ENCODE data around the gene HACD2.

HACD2 gene

GRCh38 chr3:123584988-123585937 lies at the start of gene HACD2:
Gene HACD2, minus strand, starts transcription at chr3:123585053. Its CDS starts 26 bp downstream, at chr3:123585027.
- peak; percentile 87 to 91 for DNase-seq (ENCODE audit: low read depth in 1 of 2, low spot score in 1 of 2)

- DNase-seq (ENCODE audit: low read depth in 1 of 2, low spot score in 1 of 2) = no peak
Measured at GRCh38 chr3:123634149-123635051, 49.5 kb upstream of the HACD2 start.

- no peak for DNase-seq (ENCODE audit: low read depth in 1 of 2, low spot score in 1 of 2)
Measured at GRCh38 chr3:123633530-123633929, 48.7 kb upstream of the HACD2 start.

GRCh38 chr3:123632161-123632655 lies 47.4 kb upstream of the HACD2 start:
- no peak for DNase-seq (ENCODE audit: low read depth in 1 of 2, low spot score in 1 of 2)

- DNase-seq (ENCODE audit: low read depth in 1 of 2, low spot score in 1 of 2) = no peak
Measured at GRCh38 chr3:123629747-123630047, 44.8 kb upstream of the HACD2 start.

- no peak for DNase-seq (ENCODE audit: low read depth in 1 of 2, low spot score in 1 of 2)
Measured at GRCh38 chr3:123628996-123629746, 44.3 kb upstream of the HACD2 start.

- no peak for DNase-seq (ENCODE audit: low read depth in 1 of 2, low spot score in 1 of 2)
Measured at GRCh38 chr3:123627673-123628670, 43.1 kb upstream of the HACD2 start.

GRCh38 chr3:123626881-123627280 lies 42.0 kb upstream of the HACD2 start:
- no peak for DNase-seq (ENCODE audit: low read depth in 1 of 2, low spot score in 1 of 2)

GRCh38 chr3:123624302-123624701 lies 39.4 kb upstream of the HACD2 start:
- DNase-seq (ENCODE audit: low read depth in 1 of 2, low spot score in 1 of 2) = no peak

- DNase-seq (ENCODE audit: low read depth in 1 of 2, low spot score in 1 of 2) = no peak
Measured at GRCh38 chr3:123623346-123623880, 38.6 kb upstream of the HACD2 start.

- DNase-seq (ENCODE audit: low read depth in 1 of 2, low spot score in 1 of 2) = no peak
Measured at GRCh38 chr3:123622766-123623165, 37.9 kb upstream of the HACD2 start.

- DNase-seq (ENCODE audit: low read depth in 1 of 2, low spot score in 1 of 2) = no peak
Measured at GRCh38 chr3:123621850-123622189, 37.0 kb upstream of the HACD2 start.

- DNase-seq (ENCODE audit: low read depth in 1 of 2, low spot score in 1 of 2) = no peak
Measured at GRCh38 chr3:123621186-123621849, 36.5 kb upstream of the HACD2 start.

- no peak for DNase-seq (ENCODE audit: low read depth in 1 of 2, low spot score in 1 of 2)
Measured at GRCh38 chr3:123620343-123620742, 35.5 kb upstream of the HACD2 start.

- no peak for DNase-seq (ENCODE audit: low read depth in 1 of 2, low spot score in 1 of 2)
Measured at GRCh38 chr3:123618768-123619484, 34.1 kb upstream of the HACD2 start.

- DNase-seq (ENCODE audit: low read depth in 1 of 2, low spot score in 1 of 2) = no peak
Measured at GRCh38 chr3:123618076-123618708, 33.3 kb upstream of the HACD2 start.

- DNase-seq (ENCODE audit: low read depth in 1 of 2, low spot score in 1 of 2) = no peak
Measured at GRCh38 chr3:123616593-123616992, 31.7 kb upstream of the HACD2 start.

- no peak for DNase-seq (ENCODE audit: low read depth in 1 of 2, low spot score in 1 of 2)
Measured at GRCh38 chr3:123613543-123613942, 28.7 kb upstream of the HACD2 start.

All from activated T-helper 1 cell treated with anti-CD3 and anti-CD28 coated beads, Interleukin-2, amount 50 U/mL, for 16 hours (primary cell).